HEK293 (cell line): ENCODE data around the gene CBX2.

Experiments used
- CTCF ChIA-PET: fragments of 350-600 bp; formaldehyde crosslinking; extraction: SDS; loops from one replicate; lab custom pipeline; 2021; ENCODE audit warnings: antibody characterized with exemption; lab: Yijun Ruan, JAX
- POLR2A ChIA-PET: fragments of 300-600 bp; formaldehyde crosslinking; extraction: SDS; loops from one replicate; lab custom pipeline; 2020; ENCODE audit warnings: antibody characterized with exemption, inconsistent platforms; lab: Yijun Ruan, JAX
- H3K27ac ChIP-seq: fragments of 200-500 bp; sonication (Bioruptor generic); 2 replicates; pipeline ENCODE4 v1.5.1; 2014; ENCODE audit warnings: low read depth, low read length, control low read depth, inconsistent platforms; ENCODE audit errors: extremely low read depth
- H3K36me3 ChIP-seq, 2 experiments: fragments of 200-500 bp in 1 of 2; sonication (Bioruptor generic) in 1 of 2; 1 replicate in 1 of 2; 2 replicates in 1 of 2; pipeline ENCODE4 v1.5.1; 2014 to 2017; ENCODE audit warnings: inconsistent platforms in 2 of 2, low read length in 2 of 2; ENCODE audit not compliant: control insufficient read depth in 2 of 2, insufficient read depth in 1 of 2
- H3K4me1 ChIP-seq: fragments of 200-500 bp; sonication (Bioruptor generic); 2 replicates; pipeline ENCODE4 v1.5.1; 2014; ENCODE audit warnings: mild to moderate bottlenecking, low read length, inconsistent platforms; ENCODE audit not compliant: control insufficient read depth, insufficient read depth
- H3K4me3 ChIP-seq: 2 replicates; pipeline ENCODE4 v1.5.1; 2011; ENCODE audit warnings: low read depth, mild to moderate bottlenecking, control low read depth, low read length, moderate library complexity
- H3K9me3 ChIP-seq: fragments of 200-500 bp; sonication (Bioruptor generic); 2 replicates; pipeline ENCODE4 v1.5.1; 2014; ENCODE audit warnings: low read depth, low read length, inconsistent platforms; ENCODE audit not compliant: control insufficient read depth, insufficient read depth
- HIC1 ChIP-seq: fragments of 450-650 bp; formaldehyde crosslinking; IDR thresholded peaks from 2 replicates; pipeline ENCODE4 v1.5.1; 2016; ENCODE audit warnings: missing biosample characterization, missing genetic modification characterization
- PRDM10 ChIP-seq: fragments of 450-650 bp; formaldehyde crosslinking; IDR thresholded peaks from 2 replicates; pipeline ENCODE4 v1.5.1; 2016; ENCODE audit warnings: missing biosample characterization, missing genetic modification characterization
- ZBTB1 ChIP-seq: fragments of 450-650 bp; formaldehyde crosslinking; IDR thresholded peaks from 2 replicates; pipeline ENCODE4 v1.5.1; 2016; ENCODE audit warnings: missing biosample characterization, missing genetic modification characterization
- ZBTB44 ChIP-seq: fragments of 450-650 bp; IDR thresholded peaks from 2 replicates; pipeline ENCODE4 v1.5.1; 2018; ENCODE audit warnings: missing biosample characterization, mild to moderate bottlenecking, missing genetic modification characterization
- ZNF2 ChIP-seq: fragments of 450-650 bp; formaldehyde crosslinking; IDR thresholded peaks from 2 replicates; pipeline ENCODE4 v1.5.1; 2016; ENCODE audit warnings: missing biosample characterization, missing genetic modification characterization
- ZNF426 ChIP-seq: fragments of 450-650 bp; formaldehyde crosslinking; IDR thresholded peaks from 2 replicates; pipeline ENCODE4 v1.5.1; 2017; ENCODE audit warnings: missing biosample characterization, missing genetic modification characterization, mild to moderate bottlenecking, inconsistent platforms, moderate library complexity
- ZNF548 ChIP-seq: fragments of 450-650 bp; formaldehyde crosslinking; IDR thresholded peaks from 2 replicates; pipeline ENCODE4 v1.5.1; 2016; ENCODE audit warnings: missing biosample characterization, missing genetic modification characterization
- TF ChIP-seq, protein P1 (sequence below): fragments of 450-650 bp; formaldehyde crosslinking; IDR thresholded peaks from 2 replicates; pipeline ENCODE4 v1.5.1; 2016; ENCODE audit warnings: missing biosample characterization, missing genetic modification characterization
- TF ChIP-seq, protein P2 (sequence below): fragments of 450-650 bp; formaldehyde crosslinking; IDR thresholded peaks from 2 replicates; pipeline ENCODE4 v1.5.1; 2016; ENCODE audit warnings: missing biosample characterization, missing genetic modification characterization, low read depth

CBX2 gene

DNA sequence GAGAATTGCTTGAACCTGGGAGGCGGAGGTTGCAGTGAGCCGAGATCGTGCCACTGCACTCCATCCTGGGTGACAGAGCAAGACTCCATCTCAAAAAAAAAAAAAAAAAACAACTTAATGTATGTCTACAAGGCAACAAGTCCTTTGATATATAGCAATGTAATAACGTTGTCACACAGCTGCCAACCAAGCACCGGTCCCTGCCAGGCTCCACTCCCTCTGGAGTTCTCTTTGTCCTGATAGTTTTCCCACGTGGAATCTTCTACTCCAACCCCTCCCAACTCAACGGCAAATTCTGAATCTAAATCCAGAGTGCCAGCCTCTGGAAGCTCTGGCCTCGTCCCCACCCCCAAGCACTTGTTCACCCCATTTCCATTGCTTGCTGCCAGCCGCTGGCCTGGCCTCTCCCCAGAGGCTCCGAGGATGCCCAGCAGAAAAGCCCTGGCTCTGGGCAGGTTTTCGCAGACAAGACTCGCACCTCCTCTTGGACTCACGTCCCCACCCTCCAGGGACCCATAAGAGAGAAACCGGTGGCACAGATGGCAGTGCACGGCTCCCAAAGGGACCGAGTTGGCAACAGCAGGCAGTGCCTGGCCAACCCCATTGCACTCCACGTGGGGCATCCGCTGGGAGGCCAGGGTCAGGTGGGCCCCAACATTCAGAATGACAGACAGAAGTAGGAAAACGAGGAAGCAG, 15.9 kb upstream of the CBX2 start:
- no peaks in the 10 kb centered on the region; a peak in 1 of 3 replicates for H3K36me3 ChIP-seq
- TF ChIP-seq PRDM10 (tag by site-specific recombination) (peak; percentile 74), ZNF2 (tag by site-specific recombination) (no peak)
- TF ChIP-seq, all 188 proteins: peak for 1
- Histone ChIP-seq H3K9me3 (no peaks in the 10 kb centered on the region), H3K27ac (no peak overlapping the region), H3K4me3 (no peak overlapping the region), H3K4me1 (no peaks in the 10 kb centered on the region)
- POLR2A ChIA-PET: no interaction called here
- CTCF ChIA-PET: interaction anchor here (1.3 kb wide), 2 partner anchors 16 kb away, joined by 5 to 8 read pairs; no protein-coding TSS in a partner anchor

DNA sequence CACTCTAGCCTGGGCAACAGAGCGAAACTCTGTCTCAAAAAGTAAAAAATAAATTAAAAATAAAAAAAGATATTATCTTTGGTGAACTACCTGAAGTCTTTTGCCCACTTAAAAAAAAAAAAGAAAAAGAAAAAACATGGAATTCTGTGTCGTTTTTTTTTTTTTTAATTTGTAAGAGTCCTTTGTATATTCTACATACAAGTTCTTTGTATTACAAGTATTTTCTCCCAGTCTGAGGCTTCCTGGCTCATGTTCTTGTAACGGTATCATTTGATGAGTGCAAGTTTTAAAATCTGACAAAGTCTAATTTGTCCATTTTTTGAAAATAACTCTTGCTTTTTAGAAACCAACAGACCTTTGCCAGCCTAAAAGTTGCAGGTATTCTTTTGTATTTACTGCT, 12.2 kb upstream of the CBX2 start:
- CTCF ChIA-PET: no interaction called here

GRCh38 chr17:79769570-79770506, 8.1 kb upstream of the CBX2 start:
- Histone ChIP-seq H3K4me3 (no peak overlapping the region), H3K36me3 (no peaks in the 10 kb centered on the region), H3K27ac (no peak overlapping the region), H3K4me1 (no peaks in the 10 kb centered on the region), H3K9me3 (no peaks in the 10 kb centered on the region)
- ChIA-PET CTCF (interaction anchor here (1.3 kb wide), 1 partner anchor 20 kb away, joined by 4 read pairs; no protein-coding TSS in a partner anchor), POLR2A (no interaction called here)
- TF ChIP-seq HIC1 (tag by site-specific recombination): no peak
- no peak for TF ChIP-seq ZBTB44 (tag by site-specific recombination)
- TF ChIP-seq ZNF548 (tag by site-specific recombination): no peak

More for the DNA sequence above, 12.2 kb upstream of the CBX2 start:
- POLR2A ChIA-PET: no interaction called here
- no peak overlapping the region for H3K27ac ChIP-seq
- H3K4me3 ChIP-seq: no peak overlapping the region
- H3K9me3 ChIP-seq: no peaks in the 10 kb centered on the region
- H3K4me1 ChIP-seq: no peaks in the 10 kb centered on the region
- TF ChIP-seq, protein P1, sequence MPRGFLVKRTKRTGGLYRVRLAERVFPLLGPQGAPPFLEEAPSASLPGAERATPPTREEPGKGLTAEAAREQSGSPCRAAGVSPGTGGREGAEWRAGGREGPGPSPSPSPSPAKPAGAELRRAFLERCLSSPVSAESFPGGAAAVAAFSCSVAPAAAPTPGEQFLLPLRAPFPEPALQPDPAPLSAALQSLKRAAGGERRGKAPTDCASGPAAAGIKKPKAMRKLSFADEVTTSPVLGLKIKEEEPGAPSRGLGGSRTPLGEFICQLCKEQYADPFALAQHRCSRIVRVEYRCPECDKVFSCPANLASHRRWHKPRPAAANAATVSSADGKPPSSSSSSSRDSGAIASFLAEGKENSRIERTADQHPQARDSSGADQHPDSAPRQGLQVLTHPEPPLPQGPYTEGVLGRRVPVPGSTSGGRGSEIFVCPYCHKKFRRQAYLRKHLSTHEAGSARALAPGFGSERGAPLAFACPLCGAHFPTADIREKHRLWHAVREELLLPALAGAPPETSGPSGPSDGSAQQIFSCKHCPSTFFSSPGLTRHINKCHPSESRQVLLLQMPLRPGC: no peak
- TF ChIP-seq, protein P2, sequence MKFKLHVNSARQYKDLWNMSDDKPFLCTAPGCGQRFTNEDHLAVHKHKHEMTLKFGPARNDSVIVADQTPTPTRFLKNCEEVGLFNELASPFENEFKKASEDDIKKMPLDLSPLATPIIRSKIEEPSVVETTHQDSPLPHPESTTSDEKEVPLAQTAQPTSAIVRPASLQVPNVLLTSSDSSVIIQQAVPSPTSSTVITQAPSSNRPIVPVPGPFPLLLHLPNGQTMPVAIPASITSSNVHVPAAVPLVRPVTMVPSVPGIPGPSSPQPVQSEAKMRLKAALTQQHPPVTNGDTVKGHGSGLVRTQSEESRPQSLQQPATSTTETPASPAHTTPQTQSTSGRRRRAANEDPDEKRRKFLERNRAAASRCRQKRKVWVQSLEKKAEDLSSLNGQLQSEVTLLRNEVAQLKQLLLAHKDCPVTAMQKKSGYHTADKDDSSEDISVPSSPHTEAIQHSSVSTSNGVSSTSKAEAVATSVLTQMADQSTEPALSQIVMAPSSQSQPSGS (tag by site-specific recombination): no peak
- no peak for TF ChIP-seq ZNF426 (tag by site-specific recombination)
- TF ChIP-seq ZBTB1 (tag by site-specific recombination): no peak
- TF ChIP-seq, all 188 proteins: peak for 0
- no peaks in the 10 kb centered on the region for H3K36me3 ChIP-seq
